ENCODE data around the gene CCDC136. TPM values are rescaled to one million over a fixed set of nuclear protein-coding genes. Genes with fewer than 3 reads are reported as not detected.
A peak's percentile ranks its signal among the peaks of the same experiment; 100 is the strongest.

The CCDC136 gene
- total and polyA plus RNA-seq, 2 donors (not counting 1 experiment from before 2014, with no cell fraction given): 8.3 to 12.1 TPM

GRCh38 chr7:128757203-128757602, 34.6 kb upstream of the CCDC136 start:
- Histone ChIP-seq H3K36me3 (ENCODE audit: control insufficient read depth, insufficient read depth, low read length) (peaks cover 13% of the 10 kb centered on the region), H3K79me2 (ENCODE audit: control insufficient read depth, insufficient read depth, low read length) (peaks cover 68% of the 10 kb centered on the region), H3K27ac (ENCODE audit: insufficient read depth, low read length) (no peak overlapping the region), H3K27me3 (ENCODE audit: control insufficient read depth, insufficient read depth, low read length) (no peaks in the 10 kb centered on the region), H3K9ac (ENCODE audit: insufficient read depth, low read length) (no peak overlapping the region), H3K4me2 (ENCODE audit: extremely low read depth, insufficient read depth, low read length) (no peak overlapping the region), H3K4me1 (ENCODE audit: control insufficient read depth, extremely low read depth, insufficient read depth, low read length) (peaks cover 10% of the 10 kb centered on the region), H3K9me3 (ENCODE audit: control insufficient read depth, insufficient read depth, low read depth, low read length) (no peaks in the 10 kb centered on the region), H4K20me1 (ENCODE audit: control insufficient read depth, extremely low read depth, insufficient read depth, low read length) (no peaks in the 10 kb centered on the region), H3K4me3 (replicated peaks in 1 of 4; ENCODE audit: control extremely low read depth in 1 of 4, insufficient read depth in 1 of 4, low read depth in 3 of 4, low read length in 4 of 4) (no peak overlapping the region), H2AFZ (ENCODE audit: low read length) (no peak overlapping the region)
- DNase-seq (ENCODE audit: low read depth in 2 of 2): peak in 1 of 2 donors; percentile 35
- TF ChIP-seq, protein P1, sequence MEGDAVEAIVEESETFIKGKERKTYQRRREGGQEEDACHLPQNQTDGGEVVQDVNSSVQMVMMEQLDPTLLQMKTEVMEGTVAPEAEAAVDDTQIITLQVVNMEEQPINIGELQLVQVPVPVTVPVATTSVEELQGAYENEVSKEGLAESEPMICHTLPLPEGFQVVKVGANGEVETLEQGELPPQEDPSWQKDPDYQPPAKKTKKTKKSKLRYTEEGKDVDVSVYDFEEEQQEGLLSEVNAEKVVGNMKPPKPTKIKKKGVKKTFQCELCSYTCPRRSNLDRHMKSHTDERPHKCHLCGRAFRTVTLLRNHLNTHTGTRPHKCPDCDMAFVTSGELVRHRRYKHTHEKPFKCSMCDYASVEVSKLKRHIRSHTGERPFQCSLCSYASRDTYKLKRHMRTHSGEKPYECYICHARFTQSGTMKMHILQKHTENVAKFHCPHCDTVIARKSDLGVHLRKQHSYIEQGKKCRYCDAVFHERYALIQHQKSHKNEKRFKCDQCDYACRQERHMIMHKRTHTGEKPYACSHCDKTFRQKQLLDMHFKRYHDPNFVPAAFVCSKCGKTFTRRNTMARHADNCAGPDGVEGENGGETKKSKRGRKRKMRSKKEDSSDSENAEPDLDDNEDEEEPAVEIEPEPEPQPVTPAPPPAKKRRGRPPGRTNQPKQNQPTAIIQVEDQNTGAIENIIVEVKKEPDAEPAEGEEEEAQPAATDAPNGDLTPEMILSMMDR (conservative IDR thresholded peaks at IDR 0.05 in 1 of 2, IDR thresholded peaks at IDR 0.05 in 1 of 2; ENCODE audit: low read depth in 1 of 2, low read length in 2 of 2): no peak

DNA sequence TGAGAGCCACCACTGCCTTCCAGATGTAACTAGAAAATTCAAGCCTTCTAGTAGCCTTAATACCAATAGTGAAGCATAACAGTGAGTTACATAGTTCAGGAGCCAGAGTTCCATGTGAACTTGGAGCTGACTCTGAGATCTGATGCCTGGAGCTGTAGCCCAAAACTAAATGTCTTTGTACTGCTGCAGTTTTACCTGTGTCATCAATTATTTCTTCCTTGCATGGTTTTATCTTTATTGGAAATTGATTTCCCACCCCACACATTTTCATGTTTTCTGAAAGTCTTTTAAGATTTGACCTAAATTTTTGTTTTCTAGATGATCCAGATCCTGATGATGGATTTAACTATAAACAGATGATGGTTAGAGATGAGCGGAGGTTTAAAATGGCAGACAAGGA, 33.2 kb upstream of the CCDC136 start:
- H3K4me3 ChIP-seq (replicated peaks in 1 of 4; ENCODE audit: control extremely low read depth in 1 of 4, insufficient read depth in 1 of 4, low read depth in 3 of 4, low read length in 4 of 4): no peak overlapping the region
- H3K79me2 ChIP-seq (ENCODE audit: control insufficient read depth, insufficient read depth, low read length): peaks cover 57% of the 10 kb centered on the region
- H3K9me3 ChIP-seq (ENCODE audit: control insufficient read depth, insufficient read depth, low read depth, low read length): no peaks in the 10 kb centered on the region
- H3K27me3 ChIP-seq (ENCODE audit: control insufficient read depth, insufficient read depth, low read length): no peaks in the 10 kb centered on the region
- DNase-seq (ENCODE audit: low read depth in 2 of 2): no peak
- no peak overlapping the region for H3K4me2 ChIP-seq (ENCODE audit: extremely low read depth, insufficient read depth, low read length)
- H3K36me3 ChIP-seq (ENCODE audit: control insufficient read depth, insufficient read depth, low read length): peaks cover 16% of the 10 kb centered on the region
- H3K4me1 ChIP-seq (ENCODE audit: control insufficient read depth, extremely low read depth, insufficient read depth, low read length): peaks cover 10% of the 10 kb centered on the region
- no peak overlapping the region for H2AFZ ChIP-seq (ENCODE audit: low read length)
- no peaks in the 10 kb centered on the region for H4K20me1 ChIP-seq (ENCODE audit: control insufficient read depth, extremely low read depth, insufficient read depth, low read length)
- H3K27ac ChIP-seq (ENCODE audit: insufficient read depth, low read length): no peak overlapping the region
- no peak for TF ChIP-seq EZH2 (IDR thresholded peaks at IDR 0.05; ENCODE audit: low read length, missing control alignments)
- TF ChIP-seq, protein P1 (conservative IDR thresholded peaks at IDR 0.05 in 1 of 2, IDR thresholded peaks at IDR 0.05 in 1 of 2; ENCODE audit: low read depth in 1 of 2, low read length in 2 of 2): no peak
- no peak overlapping the region for H3K9ac ChIP-seq (ENCODE audit: insufficient read depth, low read length)

- Histone ChIP-seq H3K79me2 (ENCODE audit: control insufficient read depth, insufficient read depth, low read length) (peaks cover 51% of the 10 kb centered on the region), H4K20me1 (ENCODE audit: control insufficient read depth, extremely low read depth, insufficient read depth, low read length) (no peaks in the 10 kb centered on the region), H3K9ac (ENCODE audit: insufficient read depth, low read length) (no peak overlapping the region)
These were observed 32.5 kb upstream of the CCDC136 start for GRCh38 chr7:128759242-128759641.

More at GRCh38 chr7:128759242-128759641, 32.5 kb upstream of the CCDC136 start:
- no peak overlapping the region for H3K4me3 ChIP-seq (replicated peaks in 1 of 4; ENCODE audit: control extremely low read depth in 1 of 4, insufficient read depth in 1 of 4, low read depth in 3 of 4, low read length in 4 of 4)
- TF ChIP-seq, protein P1 (conservative IDR thresholded peaks at IDR 0.05 in 1 of 2, IDR thresholded peaks at IDR 0.05 in 1 of 2; ENCODE audit: low read depth in 1 of 2, low read length in 2 of 2): no peak
- TF ChIP-seq EZH2 (IDR thresholded peaks at IDR 0.05; ENCODE audit: low read length, missing control alignments): no peak
- H2AFZ ChIP-seq (ENCODE audit: low read length): no peak overlapping the region
- no peak overlapping the region for H3K27ac ChIP-seq (ENCODE audit: insufficient read depth, low read length)
- DNase-seq (ENCODE audit: low read depth in 2 of 2): no peak
- H3K4me1 ChIP-seq (ENCODE audit: control insufficient read depth, extremely low read depth, insufficient read depth, low read length): peaks cover 10% of the 10 kb centered on the region
- H3K36me3 ChIP-seq (ENCODE audit: control insufficient read depth, insufficient read depth, low read length): peaks cover 19% of the 10 kb centered on the region
- H3K27me3 ChIP-seq (ENCODE audit: control insufficient read depth, insufficient read depth, low read length): no peaks in the 10 kb centered on the region
- H3K9me3 ChIP-seq (ENCODE audit: control insufficient read depth, insufficient read depth, low read depth, low read length): no peaks in the 10 kb centered on the region
- H3K4me2 ChIP-seq (ENCODE audit: extremely low read depth, insufficient read depth, low read length): no peak overlapping the region
